DMS114 treated with DMSO at 0.1 percent for 48 hours (cell line): Measurements from ENCODE around the gene USP30.
A peak's percentile ranks its signal among the peaks of the same experiment; 100 is the strongest.
"Not testable (repeated sequence)": the region's sequence is repeated elsewhere in the genome, so short reads cannot be mapped to it uniquely, and the experiment has no call there.

Experiments
- DNase-seq: peaks from one replicate; lab custom pipeline; 2025; ENCODE audit not compliant: unreplicated experiment; lab: John Stamatoyannopoulos, UW

USP30 gene

GRCh38 chr12:109052097-109052413 lies 321 bp upstream of the USP30 start:
- no peak for DNase-seq

GRCh38 chr12:109053382-109054123 lies 1.2 kb downstream of the USP30 start:
- DNase-seq: no peak

- DNase-seq: not testable (repeated sequence)
Measured at GRCh38 chr12:109054124-109054513, 1.7 kb downstream of the USP30 start.

- no peak for DNase-seq
Measured at GRCh38 chr12:109054520-109054919, 2.1 kb downstream of the USP30 start.

GRCh38 chr12:109056891-109057290 lies 4.5 kb downstream of the USP30 start:
- DNase-seq: no peak

GRCh38 chr12:109057376-109057775 lies 5.0 kb downstream of the USP30 start:
- DNase-seq: no peak

- DNase-seq: no peak
Measured at GRCh38 chr12:109058773-109059172, 6.4 kb downstream of the USP30 start.

- no peak for DNase-seq
Measured at GRCh38 chr12:109064143-109064542, 11.8 kb downstream of the USP30 start.

- DNase-seq: no peak
Measured at GRCh38 chr12:109065154-109065852, 12.9 kb downstream of the USP30 start.

- no peak for DNase-seq
Measured at GRCh38 chr12:109065853-109066193, 13.4 kb downstream of the USP30 start.

- DNase-seq: no peak
Measured at GRCh38 chr12:109069307-109070271, 17.2 kb downstream of the USP30 start.

GRCh38 chr12:109074866-109075265 lies 22.5 kb downstream of the USP30 start:
- no peak for DNase-seq

- no peak for DNase-seq
Measured at GRCh38 chr12:109082751-109083150, 30.4 kb downstream of the USP30 start.

- DNase-seq: no peak
Measured at GRCh38 chr12:109084425-109084824, 32.0 kb downstream of the USP30 start.

GRCh38 chr12:109085590-109085989 lies 33.2 kb downstream of the USP30 start:
- DNase-seq: no peak

- DNase-seq: no peak
Measured at GRCh38 chr12:109087250-109087649, 34.9 kb downstream of the USP30 start.

- no peak for DNase-seq
Measured at GRCh38 chr12:109088818-109089217, 36.4 kb downstream of the USP30 start.

GRCh38 chr12:109089683-109090082 lies 37.3 kb downstream of the USP30 start:
- no peak for DNase-seq

GRCh38 chr12:109092497-109093021 lies 40.2 kb downstream of the USP30 start:
- no peak for DNase-seq

GRCh38 chr12:109093022-109093918 lies 40.9 kb downstream of the USP30 start, which contains the start of gene ALKBH2:
Gene ALKBH2, minus strand, starts transcription at chr12:109093472. Its CDS starts 686 bp downstream, at chr12:109092786.
- DNase-seq: peak; percentile 92

- DNase-seq: no peak
Measured at GRCh38 chr12:109097140-109097434, 44.7 kb downstream of the USP30 start.
